GM23338 (cell line): Measurements from ENCODE around the gene CORO7. TPM values are rescaled to one million over a fixed set of nuclear protein-coding genes. Genes with fewer than 3 reads are reported as not detected.

Experiments used
- ATAC-seq: fragments of 200-7000 bp; cut with Tn5 transposase; 3 replicates; pipeline ENCODE4 v1.9.1; 2020
- DNase-seq: peaks from one replicate; pipeline ENCODE4 v3.0.0-alpha.2; 2015; ENCODE audit warnings: low spot score
- H2AFZ ChIP-seq: fragments of 200-600 bp; sonication (generic); 2 replicates; pipeline ENCODE4 v1.8.0; 2016; ENCODE audit warnings: antibody characterized with exemption, mild to moderate bottlenecking, moderate library complexity
- H3F3A ChIP-seq: fragments of 200-600 bp; sonication (generic); replicated peaks from 2 replicates; pipeline ENCODE4 v1.8.0; 2017; ENCODE audit warnings: antibody characterized with exemption, mixed run types, low read depth
- H3K27ac ChIP-seq: fragments of 200-600 bp; sonication (generic); 2 replicates; pipeline ENCODE4 v1.6.1; 2016; ENCODE audit warnings: low read depth
- H3K27me3 ChIP-seq: fragments of 200-600 bp; sonication (generic); 2 replicates; pipeline ENCODE4 v1.8.0; 2016; ENCODE audit warnings: mild to moderate bottlenecking, mixed run types, moderate library complexity; ENCODE audit not compliant: insufficient read depth
- H3K36me3 ChIP-seq: fragments of 200-600 bp; sonication (generic); 2 replicates; pipeline ENCODE4 v1.8.0; 2016; ENCODE audit warnings: mild to moderate bottlenecking; ENCODE audit not compliant: insufficient read depth
- H3K4me1 ChIP-seq: fragments of 200-600 bp; sonication (generic); 2 replicates; pipeline ENCODE4 v1.8.0; 2016; ENCODE audit warnings: mild to moderate bottlenecking, moderate library complexity; ENCODE audit not compliant: insufficient read depth
- H3K4me2 ChIP-seq: fragments of 200-600 bp; sonication (generic); 2 replicates; pipeline ENCODE4 v1.7.1; 2017; ENCODE audit warnings: mixed run types
- H3K4me3 ChIP-seq: fragments of 200-600 bp; sonication (generic); 2 replicates; pipeline ENCODE4 v1.6.1; 2016; ENCODE audit warnings: mixed run types
- H3K79me2 ChIP-seq: fragments of 200-600 bp; sonication (generic); replicated peaks from 2 replicates; pipeline ENCODE4 v1.8.0; 2017; ENCODE audit warnings: mild to moderate bottlenecking; ENCODE audit not compliant: insufficient read depth
- H3K9me2 ChIP-seq: fragments of 200-600 bp; sonication (generic); 2 replicates; pipeline ENCODE4 v1.8.0; 2017; ENCODE audit not compliant: insufficient read depth
- H4K20me1 ChIP-seq: fragments of 200-600 bp; sonication (generic); replicated peaks from 2 replicates; pipeline ENCODE4 v1.8.0; 2017; ENCODE audit warnings: mild to moderate bottlenecking; ENCODE audit not compliant: insufficient read depth
- H3K27ac Mint-ChIP-seq: 2 replicates; pipeline ENCODE4 v1.8.0; 2020; ENCODE audit warnings: inconsistent platforms, mild to moderate bottlenecking, moderate library complexity, mixed read lengths
- H3K27me3 Mint-ChIP-seq: 3 replicates; pipeline ENCODE4 v1.8.0; 2022; ENCODE audit warnings: low read depth, mild to moderate bottlenecking, moderate library complexity, mixed read lengths, inconsistent platforms; ENCODE audit not compliant: insufficient read depth, poor library complexity
- H3K36me3 Mint-ChIP-seq: 3 replicates; pipeline ENCODE4 v1.8.0; 2021; ENCODE audit warnings: low read depth, mild to moderate bottlenecking, inconsistent platforms, moderate library complexity, mixed read lengths
- H3K4me1 Mint-ChIP-seq: 3 replicates; pipeline ENCODE4 v1.8.0; 2020; ENCODE audit warnings: mild to moderate bottlenecking, inconsistent platforms, mixed read lengths
- H3K4me3 Mint-ChIP-seq: 3 replicates; pipeline ENCODE4 v1.8.0; 2021; ENCODE audit warnings: moderate library complexity, mild to moderate bottlenecking, inconsistent platforms, mixed read lengths
- H3K9me3 Mint-ChIP-seq: 3 replicates; pipeline ENCODE4 v1.8.0; 2020; ENCODE audit warnings: moderate library complexity, mild to moderate bottlenecking, inconsistent platforms, mixed read lengths
- JUNB ChIP-seq: IDR thresholded peaks from one replicate; pipeline ENCODE4 v1.6.1; 2016; ENCODE audit warnings: antibody characterized with exemption; ENCODE audit not compliant: unreplicated experiment
- POLR2AphosphoS5 ChIP-seq: IDR thresholded peaks from 2 replicates; pipeline ENCODE4 v1.6.1; 2016; ENCODE audit warnings: antibody characterized with exemption, low read depth
- polyA plus RNA-seq: library from polyadenylated mRNA; unstranded; fragments of >200 nt; fragmentation: Nextera tagmentation; extraction: Ambion mirVana; gene quantifications from 2 replicates; pipeline ENCODE4 v1.2.1, GENCODE V29; 2016
- total RNA-seq: library from RNA; depleted of rRNA; stranded (reverse); fragments of >200 nt; shearing (Covaris generic); gene quantifications from 2 replicates; pipeline ENCODE4 v1.2.3, GENCODE V29; 2014
- TF ChIP-seq, protein P1 (sequence below): fragments of 250-450 bp; sonication (Bioruptor Pico); IDR thresholded peaks from 2 replicates; pipeline ENCODE4 v1.5.0; 2020; ENCODE audit warnings: mild to moderate bottlenecking, moderate library complexity
- TF ChIP-seq, protein P2 (sequence below): IDR thresholded peaks from one replicate; pipeline ENCODE4 v1.6.1; 2018; ENCODE audit warnings: antibody characterized with exemption; ENCODE audit not compliant: unreplicated experiment
- TF ChIP-seq, protein P3 (sequence below): IDR thresholded peaks from 2 replicates; pipeline ENCODE4 v1.6.1; 2016; ENCODE audit warnings: antibody characterized with exemption

CORO7 gene
- total and polyA plus RNA-seq, 2 experiments from 2014 or later = 14.2 to 46.4 TPM

DNA sequence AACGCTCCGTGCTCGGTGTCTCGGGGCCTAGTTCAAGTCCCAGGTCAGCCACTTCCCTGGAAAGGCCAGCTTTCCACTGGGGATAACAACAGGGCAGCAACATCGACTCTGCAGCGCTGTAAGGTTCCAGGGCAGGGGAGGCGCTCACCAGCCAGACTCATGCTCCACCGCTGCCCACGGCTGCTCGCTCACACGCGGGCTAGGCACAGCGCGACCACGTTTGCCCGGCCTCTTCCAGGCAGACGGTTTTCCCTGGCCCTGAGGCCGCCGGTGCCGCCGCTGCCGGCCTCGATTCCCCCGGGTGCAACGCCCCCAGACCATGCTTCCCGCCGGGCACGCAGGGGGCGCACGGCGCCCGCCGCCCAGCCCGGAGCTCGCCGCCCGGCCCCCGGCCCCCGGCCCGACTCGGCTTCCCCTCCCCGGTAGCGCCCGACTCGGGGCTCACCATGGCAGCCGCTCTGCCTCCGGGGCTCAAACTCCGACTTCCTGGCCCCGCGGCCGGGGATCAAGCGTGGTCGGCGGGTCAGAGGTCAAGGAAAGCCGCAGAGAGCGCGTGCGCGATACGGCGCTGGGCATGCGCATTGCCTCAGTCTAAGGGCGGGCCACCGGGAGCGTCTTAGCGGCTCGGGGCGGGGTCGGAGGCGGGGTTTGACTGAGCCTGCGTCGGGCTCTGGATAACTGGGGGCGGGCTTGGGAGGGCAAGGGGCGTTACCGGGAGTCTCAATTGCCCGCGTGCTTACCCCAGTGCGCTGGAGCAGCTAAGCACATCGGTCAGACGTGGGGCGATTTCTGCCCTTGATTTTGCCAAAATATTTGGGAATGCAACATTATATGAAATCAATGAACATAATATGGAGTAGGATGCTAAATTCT lies 65.4 kb downstream of the CORO7 start, which contains the start of gene PAM16:
Gene PAM16 (minus strand): TSS at position 535 of the 873 bp plus-strand sequence. CDS start 87 bp downstream, at position 448.
- peak within 1 kb of the TSS; percentile 97 for H3K4me3 ChIP-seq
- H3K9me3 Mint-ChIP-seq = no peaks in the 10 kb centered on the region; the same call in 1 of the 3 replicates
- 0 out of 2 replicates have a peak within 1 kb of the TSS, but pooled peaks have one; percentile 2 for H2AFZ ChIP-seq
- peaks cover 27% of the 10 kb centered on the region for H3K36me3 Mint-ChIP-seq
- no peaks in the 10 kb centered on the region for H3K9me2 ChIP-seq
- peak within 1 kb of the TSS; percentile 79 for H3K27ac ChIP-seq
- peaks cover 17% of the 10 kb centered on the region; the same call in 1 of the 2 replicates for H4K20me1 ChIP-seq
- ATAC-seq = peak; percentile 93
- H3K36me3 ChIP-seq = no peaks in the 10 kb centered on the region; the same call in 1 of the 2 replicates
- peaks cover 12% of the 10 kb centered on the region; the same call in 2 of the 3 replicates for H3K4me1 Mint-ChIP-seq
- peak within 1 kb of the TSS; percentile 97 for H3K27ac Mint-ChIP-seq
- H3K4me1 ChIP-seq = peaks cover 7% of the 10 kb centered on the region
- peak within 1 kb of the TSS; percentile 86 for H3K4me2 ChIP-seq
- H3K79me2 ChIP-seq = peaks cover 49% of the 10 kb centered on the region
- H3K4me3 Mint-ChIP-seq = peak within 1 kb of the TSS; percentile 98
- H3K27me3 ChIP-seq = no peaks in the 10 kb centered on the region
- H3K27me3 Mint-ChIP-seq = peaks cover 25% of the 10 kb centered on the region
- no peak for TF ChIP-seq JUNB
- TF ChIP-seq POLR2AphosphoS5 = peak; percentile 85
- TF ChIP-seq, protein P1, sequence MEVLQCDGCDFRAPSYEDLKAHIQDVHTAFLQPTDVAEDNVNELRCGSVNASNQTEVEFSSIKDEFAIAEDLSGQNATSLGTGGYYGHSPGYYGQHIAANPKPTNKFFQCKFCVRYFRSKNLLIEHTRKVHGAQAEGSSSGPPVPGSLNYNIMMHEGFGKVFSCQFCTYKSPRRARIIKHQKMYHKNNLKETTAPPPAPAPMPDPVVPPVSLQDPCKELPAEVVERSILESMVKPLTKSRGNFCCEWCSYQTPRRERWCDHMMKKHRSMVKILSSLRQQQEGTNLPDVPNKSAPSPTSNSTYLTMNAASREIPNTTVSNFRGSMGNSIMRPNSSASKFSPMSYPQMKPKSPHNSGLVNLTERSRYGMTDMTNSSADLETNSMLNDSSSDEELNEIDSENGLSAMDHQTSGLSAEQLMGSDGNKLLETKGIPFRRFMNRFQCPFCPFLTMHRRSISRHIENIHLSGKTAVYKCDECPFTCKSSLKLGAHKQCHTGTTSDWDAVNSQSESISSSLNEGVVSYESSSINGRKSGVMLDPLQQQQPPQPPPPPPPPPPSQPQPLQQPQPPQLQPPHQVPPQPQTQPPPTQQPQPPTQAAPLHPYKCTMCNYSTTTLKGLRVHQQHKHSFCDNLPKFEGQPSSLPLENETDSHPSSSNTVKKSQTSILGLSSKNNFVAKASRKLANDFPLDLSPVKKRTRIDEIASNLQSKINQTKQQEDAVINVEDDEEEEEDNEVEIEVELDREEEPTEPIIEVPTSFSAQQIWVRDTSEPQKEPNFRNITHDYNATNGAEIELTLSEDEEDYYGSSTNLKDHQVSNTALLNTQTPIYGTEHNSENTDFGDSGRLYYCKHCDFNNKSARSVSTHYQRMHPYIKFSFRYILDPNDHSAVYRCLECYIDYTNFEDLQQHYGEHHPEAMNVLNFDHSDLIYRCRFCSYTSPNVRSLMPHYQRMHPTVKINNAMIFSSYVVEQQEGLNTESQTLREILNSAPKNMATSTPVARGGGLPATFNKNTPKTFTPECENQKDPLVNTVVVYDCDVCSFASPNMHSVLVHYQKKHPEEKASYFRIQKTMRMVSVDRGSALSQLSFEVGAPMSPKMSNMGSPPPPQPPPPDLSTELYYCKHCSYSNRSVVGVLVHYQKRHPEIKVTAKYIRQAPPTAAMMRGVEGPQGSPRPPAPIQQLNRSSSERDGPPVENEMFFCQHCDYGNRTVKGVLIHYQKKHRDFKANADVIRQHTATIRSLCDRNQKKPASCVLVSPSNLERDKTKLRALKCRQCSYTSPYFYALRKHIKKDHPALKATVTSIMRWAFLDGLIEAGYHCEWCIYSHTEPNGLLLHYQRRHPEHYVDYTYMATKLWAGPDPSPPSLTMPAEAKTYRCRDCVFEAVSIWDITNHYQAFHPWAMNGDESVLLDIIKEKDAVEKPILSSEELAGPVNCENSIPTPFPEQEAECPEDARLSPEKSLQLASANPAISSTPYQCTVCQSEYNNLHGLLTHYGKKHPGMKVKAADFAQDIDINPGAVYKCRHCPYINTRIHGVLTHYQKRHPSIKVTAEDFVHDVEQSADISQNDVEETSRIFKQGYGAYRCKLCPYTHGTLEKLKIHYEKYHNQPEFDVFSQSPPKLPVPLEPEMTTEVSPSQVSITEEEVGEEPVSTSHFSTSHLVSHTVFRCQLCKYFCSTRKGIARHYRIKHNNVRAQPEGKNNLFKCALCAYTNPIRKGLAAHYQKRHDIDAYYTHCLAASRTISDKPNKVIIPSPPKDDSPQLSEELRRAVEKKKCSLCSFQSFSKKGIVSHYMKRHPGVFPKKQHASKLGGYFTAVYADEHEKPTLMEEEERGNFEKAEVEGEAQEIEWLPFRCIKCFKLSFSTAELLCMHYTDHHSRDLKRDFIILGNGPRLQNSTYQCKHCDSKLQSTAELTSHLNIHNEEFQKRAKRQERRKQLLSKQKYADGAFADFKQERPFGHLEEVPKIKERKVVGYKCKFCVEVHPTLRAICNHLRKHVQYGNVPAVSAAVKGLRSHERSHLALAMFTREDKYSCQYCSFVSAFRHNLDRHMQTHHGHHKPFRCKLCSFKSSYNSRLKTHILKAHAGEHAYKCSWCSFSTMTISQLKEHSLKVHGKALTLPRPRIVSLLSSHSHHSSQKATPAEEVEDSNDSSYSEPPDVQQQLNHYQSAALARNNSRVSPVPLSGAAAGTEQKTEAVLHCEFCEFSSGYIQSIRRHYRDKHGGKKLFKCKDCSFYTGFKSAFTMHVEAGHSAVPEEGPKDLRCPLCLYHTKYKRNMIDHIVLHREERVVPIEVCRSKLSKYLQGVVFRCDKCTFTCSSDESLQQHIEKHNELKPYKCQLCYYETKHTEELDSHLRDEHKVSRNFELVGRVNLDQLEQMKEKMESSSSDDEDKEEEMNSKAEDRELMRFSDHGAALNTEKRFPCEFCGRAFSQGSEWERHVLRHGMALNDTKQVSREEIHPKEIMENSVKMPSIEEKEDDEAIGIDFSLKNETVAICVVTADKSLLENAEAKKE = no peak
- TF ChIP-seq, protein P2, sequence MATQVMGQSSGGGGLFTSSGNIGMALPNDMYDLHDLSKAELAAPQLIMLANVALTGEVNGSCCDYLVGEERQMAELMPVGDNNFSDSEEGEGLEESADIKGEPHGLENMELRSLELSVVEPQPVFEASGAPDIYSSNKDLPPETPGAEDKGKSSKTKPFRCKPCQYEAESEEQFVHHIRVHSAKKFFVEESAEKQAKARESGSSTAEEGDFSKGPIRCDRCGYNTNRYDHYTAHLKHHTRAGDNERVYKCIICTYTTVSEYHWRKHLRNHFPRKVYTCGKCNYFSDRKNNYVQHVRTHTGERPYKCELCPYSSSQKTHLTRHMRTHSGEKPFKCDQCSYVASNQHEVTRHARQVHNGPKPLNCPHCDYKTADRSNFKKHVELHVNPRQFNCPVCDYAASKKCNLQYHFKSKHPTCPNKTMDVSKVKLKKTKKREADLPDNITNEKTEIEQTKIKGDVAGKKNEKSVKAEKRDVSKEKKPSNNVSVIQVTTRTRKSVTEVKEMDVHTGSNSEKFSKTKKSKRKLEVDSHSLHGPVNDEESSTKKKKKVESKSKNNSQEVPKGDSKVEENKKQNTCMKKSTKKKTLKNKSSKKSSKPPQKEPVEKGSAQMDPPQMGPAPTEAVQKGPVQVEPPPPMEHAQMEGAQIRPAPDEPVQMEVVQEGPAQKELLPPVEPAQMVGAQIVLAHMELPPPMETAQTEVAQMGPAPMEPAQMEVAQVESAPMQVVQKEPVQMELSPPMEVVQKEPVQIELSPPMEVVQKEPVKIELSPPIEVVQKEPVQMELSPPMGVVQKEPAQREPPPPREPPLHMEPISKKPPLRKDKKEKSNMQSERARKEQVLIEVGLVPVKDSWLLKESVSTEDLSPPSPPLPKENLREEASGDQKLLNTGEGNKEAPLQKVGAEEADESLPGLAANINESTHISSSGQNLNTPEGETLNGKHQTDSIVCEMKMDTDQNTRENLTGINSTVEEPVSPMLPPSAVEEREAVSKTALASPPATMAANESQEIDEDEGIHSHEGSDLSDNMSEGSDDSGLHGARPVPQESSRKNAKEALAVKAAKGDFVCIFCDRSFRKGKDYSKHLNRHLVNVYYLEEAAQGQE = no peak
- TF ChIP-seq, protein P3, sequence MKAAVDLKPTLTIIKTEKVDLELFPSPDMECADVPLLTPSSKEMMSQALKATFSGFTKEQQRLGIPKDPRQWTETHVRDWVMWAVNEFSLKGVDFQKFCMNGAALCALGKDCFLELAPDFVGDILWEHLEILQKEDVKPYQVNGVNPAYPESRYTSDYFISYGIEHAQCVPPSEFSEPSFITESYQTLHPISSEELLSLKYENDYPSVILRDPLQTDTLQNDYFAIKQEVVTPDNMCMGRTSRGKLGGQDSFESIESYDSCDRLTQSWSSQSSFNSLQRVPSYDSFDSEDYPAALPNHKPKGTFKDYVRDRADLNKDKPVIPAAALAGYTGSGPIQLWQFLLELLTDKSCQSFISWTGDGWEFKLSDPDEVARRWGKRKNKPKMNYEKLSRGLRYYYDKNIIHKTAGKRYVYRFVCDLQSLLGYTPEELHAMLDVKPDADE = peak; percentile 22; the same call in 1 of the 2 replicates
- H3F3A ChIP-seq = peaks cover 21% of the 10 kb centered on the region
- peak; percentile 98 for DNase-seq
